ENCODE measurements around the gene CYP17A1.

DNA sequence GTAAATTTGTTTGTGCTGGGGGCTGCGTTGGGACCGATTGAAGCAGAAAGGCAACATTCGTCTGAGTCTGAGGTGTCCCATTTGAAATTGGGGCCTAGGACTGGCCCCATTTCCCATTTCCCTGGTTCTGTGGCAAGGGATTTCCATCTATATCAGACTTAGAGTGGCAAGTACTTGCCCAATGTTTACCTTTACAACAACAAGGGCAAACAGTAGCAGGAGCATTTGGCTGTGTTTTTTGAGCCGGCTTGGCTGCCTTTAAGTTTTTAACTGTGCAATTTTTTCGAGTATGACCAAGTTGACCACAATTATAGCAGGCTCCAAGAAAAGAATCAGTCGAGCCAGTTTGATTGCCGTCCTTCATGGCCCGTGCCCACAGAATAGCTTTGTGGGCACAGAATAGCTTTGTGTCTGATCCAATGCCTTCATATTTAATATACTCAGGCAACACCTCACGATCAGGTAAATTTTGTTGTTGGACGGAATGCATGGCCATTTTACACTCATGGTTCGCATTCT is 4.7 kb upstream of the CYP17A1 start:
- TF ChIP-seq, protein P1, sequence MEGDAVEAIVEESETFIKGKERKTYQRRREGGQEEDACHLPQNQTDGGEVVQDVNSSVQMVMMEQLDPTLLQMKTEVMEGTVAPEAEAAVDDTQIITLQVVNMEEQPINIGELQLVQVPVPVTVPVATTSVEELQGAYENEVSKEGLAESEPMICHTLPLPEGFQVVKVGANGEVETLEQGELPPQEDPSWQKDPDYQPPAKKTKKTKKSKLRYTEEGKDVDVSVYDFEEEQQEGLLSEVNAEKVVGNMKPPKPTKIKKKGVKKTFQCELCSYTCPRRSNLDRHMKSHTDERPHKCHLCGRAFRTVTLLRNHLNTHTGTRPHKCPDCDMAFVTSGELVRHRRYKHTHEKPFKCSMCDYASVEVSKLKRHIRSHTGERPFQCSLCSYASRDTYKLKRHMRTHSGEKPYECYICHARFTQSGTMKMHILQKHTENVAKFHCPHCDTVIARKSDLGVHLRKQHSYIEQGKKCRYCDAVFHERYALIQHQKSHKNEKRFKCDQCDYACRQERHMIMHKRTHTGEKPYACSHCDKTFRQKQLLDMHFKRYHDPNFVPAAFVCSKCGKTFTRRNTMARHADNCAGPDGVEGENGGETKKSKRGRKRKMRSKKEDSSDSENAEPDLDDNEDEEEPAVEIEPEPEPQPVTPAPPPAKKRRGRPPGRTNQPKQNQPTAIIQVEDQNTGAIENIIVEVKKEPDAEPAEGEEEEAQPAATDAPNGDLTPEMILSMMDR (IDR thresholded peaks at IDR 0.05) = no peak
- TF ChIP-seq POLR2A (IDR thresholded peaks at IDR 0.05) = no peak

All from breast epithelium (tissue), 3 donors.